ENCODE results near the gene ARHGEF28.

The ARHGEF28 gene

GRCh38 chr5:73834693-73835092 lies 208.7 kb downstream of the ARHGEF28 start:
- Histone ChIP-seq H3K27ac (ENCODE audit: low read depth, low read length) (no peak overlapping the region), H3K27me3 (ENCODE audit: control insufficient read depth, insufficient read depth, low read length) (no peaks in the 10 kb centered on the region), H3K4me1 (ENCODE audit: control insufficient read depth, insufficient read depth, low read length) (no peaks in the 10 kb centered on the region), H3K36me3 (ENCODE audit: control insufficient read depth, insufficient read depth, low read length) (no peaks in the 10 kb centered on the region), H3K4me3 (ENCODE audit: low read depth, low read length) (no peak overlapping the region), H3K9ac (ENCODE audit: low read length) (no peak overlapping the region), H3K9me3 (ENCODE audit: control insufficient read depth, insufficient read depth, low read depth, low read length) (no peaks in the 10 kb centered on the region)

GRCh38 chr5:73835726-73836125 lies 209.7 kb downstream of the ARHGEF28 start:
- H3K9me3 ChIP-seq (ENCODE audit: control insufficient read depth, insufficient read depth, low read depth, low read length) = no peaks in the 10 kb centered on the region
- H3K36me3 ChIP-seq (ENCODE audit: control insufficient read depth, insufficient read depth, low read length) = no peaks in the 10 kb centered on the region
- H3K27me3 ChIP-seq (ENCODE audit: control insufficient read depth, insufficient read depth, low read length) = no peaks in the 10 kb centered on the region
- H3K27ac ChIP-seq (ENCODE audit: low read depth, low read length) = no peak overlapping the region
- H3K9ac ChIP-seq (ENCODE audit: low read length) = no peak overlapping the region
- no peaks in the 10 kb centered on the region for H3K4me1 ChIP-seq (ENCODE audit: control insufficient read depth, insufficient read depth, low read length)
- no peak overlapping the region for H3K4me3 ChIP-seq (ENCODE audit: low read depth, low read length)

GRCh38 chr5:73836607-73837006 lies 210.6 kb downstream of the ARHGEF28 start:
- H3K36me3 ChIP-seq (ENCODE audit: control insufficient read depth, insufficient read depth, low read length) = no peaks in the 10 kb centered on the region
- no peaks in the 10 kb centered on the region for H3K27me3 ChIP-seq (ENCODE audit: control insufficient read depth, insufficient read depth, low read length)
- no peaks in the 10 kb centered on the region for H3K9me3 ChIP-seq (ENCODE audit: control insufficient read depth, insufficient read depth, low read depth, low read length)
- no peak overlapping the region for H3K27ac ChIP-seq (ENCODE audit: low read depth, low read length)
- no peak overlapping the region for H3K9ac ChIP-seq (ENCODE audit: low read length)
- no peaks in the 10 kb centered on the region for H3K4me1 ChIP-seq (ENCODE audit: control insufficient read depth, insufficient read depth, low read length)
- no peak overlapping the region for H3K4me3 ChIP-seq (ENCODE audit: low read depth, low read length)

GRCh38 chr5:73838901-73839300 lies 212.9 kb downstream of the ARHGEF28 start:
- no peak overlapping the region for H3K4me3 ChIP-seq (ENCODE audit: low read depth, low read length)
- H3K4me1 ChIP-seq (ENCODE audit: control insufficient read depth, insufficient read depth, low read length) = no peaks in the 10 kb centered on the region
- no peaks in the 10 kb centered on the region for H3K27me3 ChIP-seq (ENCODE audit: control insufficient read depth, insufficient read depth, low read length)
- H3K9me3 ChIP-seq (ENCODE audit: control insufficient read depth, insufficient read depth, low read depth, low read length) = no peaks in the 10 kb centered on the region
- no peak overlapping the region for H3K27ac ChIP-seq (ENCODE audit: low read depth, low read length)
- no peaks in the 10 kb centered on the region for H3K36me3 ChIP-seq (ENCODE audit: control insufficient read depth, insufficient read depth, low read length)
- no peak overlapping the region for H3K9ac ChIP-seq (ENCODE audit: low read length)

GRCh38 chr5:73841641-73842040 lies 215.6 kb downstream of the ARHGEF28 start:
- Histone ChIP-seq H3K9ac (ENCODE audit: low read length) (no peak overlapping the region), H3K36me3 (ENCODE audit: control insufficient read depth, insufficient read depth, low read length) (no peaks in the 10 kb centered on the region), H3K27me3 (ENCODE audit: control insufficient read depth, insufficient read depth, low read length) (no peaks in the 10 kb centered on the region), H3K4me1 (ENCODE audit: control insufficient read depth, insufficient read depth, low read length) (no peaks in the 10 kb centered on the region), H3K4me3 (ENCODE audit: low read depth, low read length) (no peak overlapping the region), H3K9me3 (ENCODE audit: control insufficient read depth, insufficient read depth, low read depth, low read length) (no peaks in the 10 kb centered on the region), H3K27ac (ENCODE audit: low read depth, low read length) (no peak overlapping the region)

- Histone ChIP-seq H3K4me3 (ENCODE audit: low read depth, low read length) (no peak overlapping the region), H3K9ac (ENCODE audit: low read length) (no peak overlapping the region), H3K9me3 (ENCODE audit: control insufficient read depth, insufficient read depth, low read depth, low read length) (no peaks in the 10 kb centered on the region), H3K36me3 (ENCODE audit: control insufficient read depth, insufficient read depth, low read length) (no peaks in the 10 kb centered on the region), H3K27me3 (ENCODE audit: control insufficient read depth, insufficient read depth, low read length) (no peaks in the 10 kb centered on the region), H3K4me1 (ENCODE audit: control insufficient read depth, insufficient read depth, low read length) (no peaks in the 10 kb centered on the region), H3K27ac (ENCODE audit: low read depth, low read length) (no peak overlapping the region)
Measured at GRCh38 chr5:73844165-73844564, 218.2 kb downstream of the ARHGEF28 start.

GRCh38 chr5:73851471-73852181 lies 225.6 kb downstream of the ARHGEF28 start:
- Histone ChIP-seq H3K4me3 (ENCODE audit: low read depth, low read length) (no peak overlapping the region), H3K9ac (ENCODE audit: low read length) (no peak overlapping the region), H3K9me3 (ENCODE audit: control insufficient read depth, insufficient read depth, low read depth, low read length) (no peaks in the 10 kb centered on the region), H3K36me3 (ENCODE audit: control insufficient read depth, insufficient read depth, low read length) (no peaks in the 10 kb centered on the region), H3K27ac (ENCODE audit: low read depth, low read length) (no peak overlapping the region), H3K4me1 (ENCODE audit: control insufficient read depth, insufficient read depth, low read length) (peaks cover 22% of the 10 kb centered on the region), H3K27me3 (ENCODE audit: control insufficient read depth, insufficient read depth, low read length) (no peaks in the 10 kb centered on the region)

- Histone ChIP-seq H3K4me1 (ENCODE audit: control insufficient read depth, insufficient read depth, low read length) (peaks cover 22% of the 10 kb centered on the region), H3K27ac (ENCODE audit: low read depth, low read length) (no peak overlapping the region), H3K27me3 (ENCODE audit: control insufficient read depth, insufficient read depth, low read length) (no peaks in the 10 kb centered on the region), H3K9me3 (ENCODE audit: control insufficient read depth, insufficient read depth, low read depth, low read length) (no peaks in the 10 kb centered on the region), H3K36me3 (ENCODE audit: control insufficient read depth, insufficient read depth, low read length) (no peaks in the 10 kb centered on the region), H3K4me3 (ENCODE audit: low read depth, low read length) (no peak overlapping the region), H3K9ac (ENCODE audit: low read length) (no peak overlapping the region)
Measured at GRCh38 chr5:73853091-73853490, 227.1 kb downstream of the ARHGEF28 start.

GRCh38 chr5:73856997-73857396 lies 231.0 kb downstream of the ARHGEF28 start:
- H3K36me3 ChIP-seq (ENCODE audit: control insufficient read depth, insufficient read depth, low read length) = no peaks in the 10 kb centered on the region
- H3K9ac ChIP-seq (ENCODE audit: low read length) = no peak overlapping the region
- no peaks in the 10 kb centered on the region for H3K27me3 ChIP-seq (ENCODE audit: control insufficient read depth, insufficient read depth, low read length)
- no peaks in the 10 kb centered on the region for H3K9me3 ChIP-seq (ENCODE audit: control insufficient read depth, insufficient read depth, low read depth, low read length)
- H3K27ac ChIP-seq (ENCODE audit: low read depth, low read length) = no peak overlapping the region
- H3K4me3 ChIP-seq (ENCODE audit: low read depth, low read length) = no peak overlapping the region
- peaks cover 12% of the 10 kb centered on the region for H3K4me1 ChIP-seq (ENCODE audit: control insufficient read depth, insufficient read depth, low read length)

- Histone ChIP-seq H3K4me1 (ENCODE audit: control insufficient read depth, insufficient read depth, low read length) (peaks cover 8% of the 10 kb centered on the region), H3K9ac (ENCODE audit: low read length) (no peak overlapping the region), H3K9me3 (ENCODE audit: control insufficient read depth, insufficient read depth, low read depth, low read length) (no peaks in the 10 kb centered on the region), H3K27ac (ENCODE audit: low read depth, low read length) (no peak overlapping the region), H3K36me3 (ENCODE audit: control insufficient read depth, insufficient read depth, low read length) (no peaks in the 10 kb centered on the region), H3K27me3 (ENCODE audit: control insufficient read depth, insufficient read depth, low read length) (no peaks in the 10 kb centered on the region), H3K4me3 (ENCODE audit: low read depth, low read length) (no peak overlapping the region)
Measured at GRCh38 chr5:73857446-73857845, 231.4 kb downstream of the ARHGEF28 start.

- Histone ChIP-seq H3K27ac (ENCODE audit: low read depth, low read length) (no peak overlapping the region), H3K4me1 (ENCODE audit: control insufficient read depth, insufficient read depth, low read length) (peaks cover 2% of the 10 kb centered on the region; the same call in 1 of the 2 replicates), H3K9me3 (ENCODE audit: control insufficient read depth, insufficient read depth, low read depth, low read length) (no peaks in the 10 kb centered on the region), H3K4me3 (ENCODE audit: low read depth, low read length) (no peak overlapping the region), H3K36me3 (ENCODE audit: control insufficient read depth, insufficient read depth, low read length) (no peaks in the 10 kb centered on the region), H3K9ac (ENCODE audit: low read length) (no peak overlapping the region), H3K27me3 (ENCODE audit: control insufficient read depth, insufficient read depth, low read length) (no peaks in the 10 kb centered on the region)
Measured at GRCh38 chr5:73858054-73858453, 232.1 kb downstream of the ARHGEF28 start.
